HG03108 (cell line): ENCODE results near the gene MS4A12.
"Not testable (repeated sequence)": the region's sequence is repeated elsewhere in the genome, so short reads cannot be mapped to it uniquely, and the experiment has no call there.

Experiments used
- ATAC-seq: cut with Tn5 transposase; IDR thresholded peaks from one replicate; pipeline ENCODE4 v1.9.1; 2021; ENCODE audit warnings: moderate library complexity; ENCODE audit not compliant: unreplicated experiment

MS4A12 gene, protein sequence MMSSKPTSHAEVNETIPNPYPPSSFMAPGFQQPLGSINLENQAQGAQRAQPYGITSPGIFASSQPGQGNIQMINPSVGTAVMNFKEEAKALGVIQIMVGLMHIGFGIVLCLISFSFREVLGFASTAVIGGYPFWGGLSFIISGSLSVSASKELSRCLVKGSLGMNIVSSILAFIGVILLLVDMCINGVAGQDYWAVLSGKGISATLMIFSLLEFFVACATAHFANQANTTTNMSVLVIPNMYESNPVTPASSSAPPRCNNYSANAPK

DNA sequence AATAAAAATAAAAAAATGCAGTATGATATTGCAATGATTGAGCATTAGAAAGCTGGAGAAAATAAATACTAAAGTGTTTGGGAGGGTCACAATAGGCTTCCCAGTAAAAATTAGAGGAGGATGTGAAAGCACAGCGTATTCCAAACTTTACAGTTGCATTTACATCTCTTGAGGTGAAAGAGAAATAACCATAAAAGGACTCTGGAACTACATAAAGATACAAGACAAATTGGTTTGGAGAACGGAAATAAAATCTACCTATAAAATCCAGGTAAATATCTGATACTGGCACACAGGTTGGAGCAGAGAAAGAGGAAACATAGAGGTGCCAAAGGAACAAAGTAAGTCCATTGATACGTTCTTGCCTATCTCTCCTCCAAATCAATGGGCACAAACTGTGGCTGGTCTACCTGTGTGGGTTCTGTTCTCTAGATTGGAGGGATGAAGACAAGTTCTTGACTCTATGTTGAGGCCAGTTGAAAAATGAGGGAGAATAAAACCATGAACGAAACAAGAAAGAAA is at the start of gene MS4A12:
Gene MS4A12, plus strand, starts transcription at position 291 of the 522 bp plus-strand sequence. CDS start 4,541 bp downstream, outside the sequence.
- ATAC-seq = no peak

GRCh38 chr11:60447070-60447469 is 45.5 kb upstream of the MS4A12 start:
- no peak for ATAC-seq

- ATAC-seq = no peak
These were observed 44.7 kb upstream of the MS4A12 start for GRCh38 chr11:60447846-60448245.

GRCh38 chr11:60451185-60451584 is 41.4 kb upstream of the MS4A12 start:
- ATAC-seq = not testable (repeated sequence)

- no peak for ATAC-seq
These were observed 38.4 kb upstream of the MS4A12 start for GRCh38 chr11:60454212-60454611.

DNA sequence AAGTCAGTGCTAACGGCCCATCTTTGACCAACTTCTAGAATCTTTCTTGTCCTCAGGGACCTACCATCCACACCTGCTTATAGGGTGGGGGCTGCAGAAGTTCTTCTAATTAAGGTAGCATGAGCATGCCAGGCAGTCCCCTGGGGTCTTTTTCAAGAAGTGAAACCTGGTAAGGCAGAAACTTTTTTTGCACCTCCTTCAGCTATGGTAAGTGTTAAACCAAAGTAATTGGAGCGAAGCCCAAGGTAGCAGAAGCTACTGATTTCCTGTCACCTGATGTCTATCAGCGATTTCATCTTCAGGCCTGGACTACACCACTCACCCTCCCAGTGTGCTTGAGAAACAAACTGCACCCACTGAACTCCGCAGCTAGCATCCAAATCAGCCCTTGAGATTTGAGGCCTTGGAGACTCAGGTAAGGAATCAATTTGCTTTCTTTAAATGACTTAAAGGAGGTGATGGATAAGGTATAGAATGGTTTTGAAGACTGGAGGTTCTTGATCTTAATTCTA is 37.0 kb upstream of the MS4A12 start, which contains the start of gene MS4A1:
Gene MS4A1, plus strand, starts transcription at position 317 of the 512 bp plus-strand sequence. CDS start 6,528 bp downstream, outside the sequence.
- peak; percentile 86 for ATAC-seq

- peak; percentile 35 for ATAC-seq
These were observed 35.0 kb upstream of the MS4A12 start for GRCh38 chr11:60457576-60457975.

DNA sequence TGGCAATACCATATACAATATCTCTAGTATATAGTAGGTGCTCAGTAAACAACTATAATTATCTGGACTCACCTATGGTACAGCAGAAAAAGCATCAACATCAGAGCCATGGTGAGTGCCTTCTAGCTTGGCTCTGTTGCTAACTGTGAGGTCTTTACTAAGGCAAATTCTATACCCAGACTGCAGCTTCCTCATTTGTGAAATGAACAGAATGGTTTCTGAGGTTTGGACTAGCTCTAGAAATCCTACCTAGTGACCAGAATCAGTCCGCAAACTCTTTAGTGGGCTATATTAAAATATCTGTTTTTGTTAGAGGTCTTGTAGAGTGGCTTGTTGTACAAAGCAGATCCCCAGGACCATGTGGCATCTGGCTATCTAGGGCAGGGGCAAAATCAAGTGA is 33.2 kb upstream of the MS4A12 start:
- no peak for ATAC-seq

DNA sequence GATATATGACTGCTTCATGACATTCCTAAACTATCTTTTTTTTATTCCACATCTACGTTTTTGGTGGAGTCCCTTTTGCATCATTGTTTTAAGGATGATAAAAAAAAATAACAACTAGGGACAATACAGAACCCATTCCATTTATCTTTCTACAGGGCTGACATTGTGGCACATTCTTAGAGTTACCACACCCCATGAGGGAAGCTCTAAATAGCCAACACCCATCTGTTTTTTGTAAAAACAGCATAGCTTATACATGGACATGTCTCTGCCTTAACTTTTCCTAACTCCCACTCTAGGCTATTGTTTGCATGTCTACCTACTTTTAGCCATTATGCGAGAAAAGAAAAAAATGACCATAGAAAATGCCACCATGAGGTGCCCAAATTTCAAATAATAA is 23.7 kb upstream of the MS4A12 start:
- ATAC-seq = no peak

DNA sequence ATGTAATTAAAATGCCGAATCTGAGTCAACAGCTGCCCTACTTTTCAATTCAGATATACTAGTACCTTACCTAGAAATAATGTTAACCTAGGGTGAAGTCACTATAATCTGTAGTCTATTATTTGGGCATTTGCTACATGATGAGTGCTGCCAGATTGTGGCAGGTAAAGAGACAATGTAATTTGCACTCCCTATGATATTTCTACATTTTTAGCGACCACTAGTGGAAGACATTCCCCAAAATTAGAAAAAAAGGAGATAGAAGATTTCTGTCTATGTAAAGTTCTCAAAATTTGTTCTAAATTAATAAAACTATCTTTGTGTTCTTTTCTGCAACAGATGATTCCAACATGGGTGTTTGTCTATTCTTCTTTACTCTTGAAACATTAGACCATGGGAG is 22.9 kb upstream of the MS4A12 start:
- ATAC-seq = no peak

DNA sequence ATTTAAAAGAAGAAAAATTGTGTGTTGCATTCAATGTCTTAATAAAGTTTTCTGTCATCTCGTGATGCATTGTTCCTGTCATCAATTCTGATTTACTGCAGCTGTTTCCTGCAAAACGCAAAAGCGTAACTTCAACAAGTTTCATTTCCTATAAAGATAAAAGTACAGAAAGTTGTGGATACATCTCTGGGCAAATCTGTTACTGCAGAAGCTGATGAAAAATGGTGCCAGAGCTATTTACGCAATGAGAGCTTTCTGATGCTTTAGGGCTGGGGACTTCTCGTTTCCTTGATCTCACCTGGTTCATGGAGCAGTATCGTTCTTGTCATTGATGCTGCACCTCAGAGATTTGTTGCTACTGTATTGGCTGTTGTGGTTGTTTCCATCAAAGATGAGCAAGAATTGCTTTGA is 15.5 kb upstream of the MS4A12 start:
- ATAC-seq = peak; percentile 81

DNA sequence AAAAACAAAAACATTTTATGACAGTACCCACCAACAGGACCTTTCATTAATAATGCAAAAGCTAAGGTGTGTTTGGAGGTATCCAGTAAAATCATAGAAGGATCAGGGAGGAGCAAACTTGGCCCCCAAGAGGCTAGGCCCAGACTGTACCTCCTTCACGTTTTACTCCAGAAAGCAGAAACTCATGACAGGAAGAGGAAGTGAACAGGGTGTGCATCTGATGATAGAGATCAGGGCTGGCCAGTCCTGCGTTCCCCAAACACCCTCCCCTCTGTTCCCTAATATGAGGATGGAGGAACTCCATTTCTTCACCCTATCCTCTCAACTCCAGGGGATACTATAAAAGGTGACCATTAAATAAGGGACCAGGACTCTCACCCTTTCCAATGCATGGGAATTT is 10.2 kb upstream of the MS4A12 start:
- no peak for ATAC-seq

DNA sequence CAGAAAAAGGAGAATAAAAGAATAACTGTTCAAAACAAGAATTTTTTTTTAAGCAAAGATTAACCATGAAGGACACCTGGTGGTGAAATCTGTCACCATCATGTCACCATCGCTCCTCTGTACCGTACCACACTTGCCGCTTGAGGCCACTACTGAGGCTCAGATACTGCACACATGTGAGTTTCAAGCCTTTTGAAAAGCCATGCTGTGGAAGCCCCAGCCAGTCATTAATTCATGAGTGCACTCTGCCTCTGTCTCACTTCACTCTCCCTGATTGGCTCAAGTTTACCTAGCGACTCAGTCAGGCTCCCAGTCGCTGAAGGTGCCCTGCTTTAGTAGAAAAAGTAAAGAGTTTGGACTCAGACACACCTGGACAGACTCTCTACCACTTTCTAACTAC is 6.6 kb upstream of the MS4A12 start:
- peak; percentile 90 for ATAC-seq

GRCh38 chr11:60493454-60493853 is 876 bp downstream of the MS4A12 start:
- ATAC-seq = no peak

- ATAC-seq = no peak
These were observed 5.8 kb downstream of the MS4A12 start for GRCh38 chr11:60498399-60498798.

- no peak for ATAC-seq
These were observed 6.3 kb downstream of the MS4A12 start for GRCh38 chr11:60498853-60499252.

DNA sequence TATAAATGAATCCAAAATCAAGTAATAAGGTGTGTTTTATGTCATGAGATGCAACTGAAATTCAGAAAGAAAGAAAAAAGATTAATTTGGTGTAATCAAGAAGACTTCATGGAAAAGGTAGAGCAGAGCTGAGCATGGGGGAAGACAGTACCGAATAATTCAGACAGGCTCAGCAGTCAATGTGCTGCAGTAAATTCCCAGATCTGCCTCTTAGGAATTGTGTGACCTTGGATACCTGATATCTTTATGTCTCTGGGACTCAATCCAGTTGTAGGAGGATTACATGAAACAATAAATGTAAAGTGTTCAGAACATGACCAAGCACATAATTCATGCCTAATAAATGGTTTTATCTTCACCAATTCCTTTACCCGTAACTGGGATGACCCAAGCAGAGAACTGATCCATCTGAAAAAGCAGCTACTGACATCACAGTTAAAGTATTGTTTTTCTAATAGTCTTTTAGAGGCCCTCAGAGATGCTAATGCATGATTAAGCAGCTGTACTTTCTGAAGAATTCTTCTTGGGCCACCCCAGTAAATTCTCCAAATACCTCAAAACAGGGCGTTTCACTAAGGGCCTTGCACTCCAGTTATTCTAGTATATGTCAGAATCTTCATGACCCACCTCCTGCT is 7.8 kb downstream of the MS4A12 start:
- ATAC-seq = no peak

DNA sequence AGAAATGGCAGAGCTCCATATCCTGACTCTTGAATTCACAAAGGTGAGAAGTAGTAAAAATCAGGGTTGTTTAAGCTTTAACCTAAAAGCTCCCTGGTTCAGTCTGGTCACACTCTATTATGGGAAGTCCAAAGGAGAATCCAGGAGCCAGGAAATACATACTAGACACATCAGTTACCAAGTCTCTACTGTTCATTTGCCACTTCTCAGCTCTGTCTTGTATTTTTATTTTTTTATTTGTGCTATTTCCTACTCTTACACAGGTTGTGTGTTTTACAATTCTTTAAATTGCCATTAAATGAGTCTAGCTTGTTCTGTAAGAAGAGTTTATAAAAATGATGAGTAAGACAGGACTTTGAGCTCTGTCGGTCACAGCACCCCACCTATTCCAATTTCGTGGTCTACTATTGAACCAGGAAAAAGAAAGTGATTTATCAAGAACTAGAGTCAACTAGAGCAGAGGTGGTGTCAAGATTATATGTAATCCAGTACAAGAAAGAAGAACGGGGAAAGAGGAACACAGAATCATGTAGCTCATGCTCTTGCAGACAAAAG is 9.7 kb downstream of the MS4A12 start:
- no peak for ATAC-seq

GRCh38 chr11:60504219-60504905 is 11.8 kb downstream of the MS4A12 start:
- no peak for ATAC-seq

- not testable (repeated sequence) for ATAC-seq
These were observed 17.0 kb downstream of the MS4A12 start for GRCh38 chr11:60509609-60510008.

DNA sequence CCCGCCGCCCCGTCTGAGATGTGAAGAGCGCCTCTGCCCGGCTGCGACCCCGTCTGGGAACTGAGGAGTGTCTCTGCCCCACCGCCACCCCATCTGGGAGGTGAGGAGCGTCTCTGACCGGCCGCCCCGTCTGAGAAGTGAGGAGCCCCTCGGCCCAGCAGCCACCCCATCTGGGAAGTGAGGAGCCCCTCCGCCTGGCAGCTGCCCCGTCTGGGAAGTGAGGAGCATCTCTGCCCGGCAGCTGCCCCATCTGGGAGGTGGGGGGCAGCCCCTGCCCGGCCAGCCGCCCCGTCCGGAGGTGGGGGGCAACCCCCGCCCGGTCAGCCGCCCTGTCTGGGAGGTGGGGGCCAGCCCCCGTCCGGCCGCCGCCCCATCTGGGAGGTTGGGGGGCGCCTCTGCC is 17.6 kb downstream of the MS4A12 start:
- ATAC-seq = not testable (repeated sequence)
